HepG2 (cell line): Measurements from ENCODE around the gene KIF2C. TPM values are rescaled to one million over a fixed set of nuclear protein-coding genes. Genes with fewer than 3 reads are reported as not detected.

Experiments
- CBX2 ChIP-seq, 2 experiments: fragments of 200-600 bp in 1 of 2; sonication (generic); formaldehyde crosslinking in 1 of 2; IDR thresholded peaks; 2 replicates each; pipeline versions ENCODE4 v1.7.0 to v1.8.1; 2018 to 2022; ENCODE audit warnings: low read depth in 2 of 2, low read length in 1 of 2, mild to moderate bottlenecking in 1 of 2, missing genetic modification reagents in 1 of 2
- ELF3 ChIP-seq: IDR thresholded peaks from 2 replicates; pipeline ENCODE4 v1.6.1; 2016; ENCODE audit warnings: missing genetic modification reagents, missing compliant biosample characterization
- HDAC2 ChIP-seq: sonication (generic); formaldehyde crosslinking; IDR thresholded peaks from 2 replicates; pipeline ENCODE4 v1.4.0; 2020; ENCODE audit warnings: missing genetic modification reagents
- KMT2B ChIP-seq: IDR thresholded peaks from 2 replicates; pipeline ENCODE4 v1.6.1; 2016; ENCODE audit warnings: missing genetic modification reagents, missing compliant biosample characterization
- MIER2 ChIP-seq: IDR thresholded peaks from 2 replicates; pipeline ENCODE4 v1.6.1; 2016; ENCODE audit warnings: missing biosample characterization, missing genetic modification reagents
- NFE2L1 ChIP-seq: sonication (generic); formaldehyde crosslinking; IDR thresholded peaks from 2 replicates; pipeline ENCODE4 v1.4.0; 2020; ENCODE audit warnings: missing genetic modification reagents, mild to moderate bottlenecking, borderline replicate concordance
- PITX1 ChIP-seq: sonication (generic); formaldehyde crosslinking; IDR thresholded peaks from 2 replicates; pipeline ENCODE4 v1.5.1; 2020; ENCODE audit warnings: mild to moderate bottlenecking, missing genetic modification reagents
- POLR2G ChIP-seq: fragments of 200-400 bp; formaldehyde crosslinking; IDR thresholded peaks from 2 replicates; pipeline ENCODE4 v1.6.1; 2018; ENCODE audit warnings: mild to moderate bottlenecking, low read depth, low read length, moderate library complexity
- RFX5 ChIP-seq: IDR thresholded peaks from 2 replicates; pipeline ENCODE4 v1.6.1; 2011; ENCODE audit warnings: low read depth, low read length, improper control_type of control experiment
- ZNF550 ChIP-seq: sonication (generic); formaldehyde crosslinking; IDR thresholded peaks from 2 replicates; pipeline ENCODE4 v1.4.0; 2020; ENCODE audit warnings: mild to moderate bottlenecking, missing genetic modification reagents, borderline replicate concordance
- ZNF614 ChIP-seq: IDR thresholded peaks from 2 replicates; pipeline ENCODE4 v1.6.1; 2018; ENCODE audit warnings: missing biosample characterization, missing genetic modification reagents, inconsistent platforms, borderline replicate concordance
- ZNF761 ChIP-seq: sonication (generic); formaldehyde crosslinking; conservative IDR thresholded peaks from 2 replicates; pipeline ENCODE4 v1.4.0; 2020; ENCODE audit warnings: mild to moderate bottlenecking, missing genetic modification reagents
- ZNF772 ChIP-seq: sonication (generic); formaldehyde crosslinking; IDR thresholded peaks from 2 replicates; pipeline ENCODE4 v1.5.0; 2020; ENCODE audit warnings: mild to moderate bottlenecking, missing genetic modification reagents
- ZNF775 ChIP-seq: sonication (generic); formaldehyde crosslinking; IDR thresholded peaks from 2 replicates; pipeline ENCODE4 v1.4.0; 2020; ENCODE audit warnings: missing genetic modification reagents, mild to moderate bottlenecking, moderate library complexity, borderline replicate concordance
- ZNF781 ChIP-seq: sonication (generic); formaldehyde crosslinking; IDR thresholded peaks from 2 replicates; pipeline ENCODE4 v1.5.1; 2020; ENCODE audit warnings: borderline replicate concordance, mild to moderate bottlenecking, missing genetic modification reagents; ENCODE audit errors: not compliant biosample characterization
- polyA plus RNA-seq, 8 experiments: library from polyadenylated mRNA; depleted of rRNA in 3 of 8; stranded (reverse) in 7 of 8; unstranded in 1 of 8; fragments of >200 nt; fragmentation: Illumina TruSeq in 4 of 8; extraction: Trizol in 4 of 8; gene quantifications; 2 replicates each; pipeline versions ENCODE4 v1.2.1 to v1.2.3, GENCODE V29; 2011 to 2016; ENCODE audit warnings: low read depth in 4 of 8, missing spikeins in 1 of 8, mixed read lengths in 1 of 8; ENCODE audit not compliant: insufficient read depth in 1 of 8
- total RNA-seq, 5 experiments: library from RNA; depleted of rRNA; stranded (reverse); fragments of >200 nt; fragmentation: Illumina TruSeq; extraction: Trizol; gene quantifications; 2 replicates each; pipeline ENCODE4 v1.2.3, GENCODE V29; 2016; ENCODE audit warnings: low read depth in 1 of 5
- TF ChIP-seq, protein P1 (sequence below): sonication (generic); formaldehyde crosslinking; IDR thresholded peaks from 2 replicates; pipeline ENCODE4 v1.5.0; 2020; ENCODE audit warnings: missing genetic modification reagents
- TF ChIP-seq, protein P2 (sequence below): sonication (generic); formaldehyde crosslinking; IDR thresholded peaks from 2 replicates; pipeline ENCODE4 v1.8.0; 2022; ENCODE audit warnings: missing genetic modification reagents, low read depth, mild to moderate bottlenecking, borderline replicate concordance
- TF ChIP-seq, protein P3 (sequence below), 2 experiments: sonication (generic) in 1 of 2; formaldehyde crosslinking in 1 of 2; IDR thresholded peaks; 2 replicates each; pipeline versions ENCODE4 v1.6.1 to v1.9.0; 2014 to 2022; ENCODE audit warnings: antibody characterized with exemption in 1 of 2, borderline replicate concordance in 1 of 2, inconsistent platforms in 1 of 2, low read depth in 1 of 2, missing genetic modification reagents in 1 of 2
- TF ChIP-seq, protein P4 (sequence below): sonication (generic); formaldehyde crosslinking; IDR thresholded peaks from 2 replicates; pipeline ENCODE4 v1.4.0; 2020; ENCODE audit warnings: missing genetic modification reagents

Gene KIF2C
- total and polyA plus RNA-seq, 2 of the 13 experiments (the other 11 are each of a cell fraction or from before 2014, with no cell fraction given), result 29.7 to 53.7 TPM

DNA sequence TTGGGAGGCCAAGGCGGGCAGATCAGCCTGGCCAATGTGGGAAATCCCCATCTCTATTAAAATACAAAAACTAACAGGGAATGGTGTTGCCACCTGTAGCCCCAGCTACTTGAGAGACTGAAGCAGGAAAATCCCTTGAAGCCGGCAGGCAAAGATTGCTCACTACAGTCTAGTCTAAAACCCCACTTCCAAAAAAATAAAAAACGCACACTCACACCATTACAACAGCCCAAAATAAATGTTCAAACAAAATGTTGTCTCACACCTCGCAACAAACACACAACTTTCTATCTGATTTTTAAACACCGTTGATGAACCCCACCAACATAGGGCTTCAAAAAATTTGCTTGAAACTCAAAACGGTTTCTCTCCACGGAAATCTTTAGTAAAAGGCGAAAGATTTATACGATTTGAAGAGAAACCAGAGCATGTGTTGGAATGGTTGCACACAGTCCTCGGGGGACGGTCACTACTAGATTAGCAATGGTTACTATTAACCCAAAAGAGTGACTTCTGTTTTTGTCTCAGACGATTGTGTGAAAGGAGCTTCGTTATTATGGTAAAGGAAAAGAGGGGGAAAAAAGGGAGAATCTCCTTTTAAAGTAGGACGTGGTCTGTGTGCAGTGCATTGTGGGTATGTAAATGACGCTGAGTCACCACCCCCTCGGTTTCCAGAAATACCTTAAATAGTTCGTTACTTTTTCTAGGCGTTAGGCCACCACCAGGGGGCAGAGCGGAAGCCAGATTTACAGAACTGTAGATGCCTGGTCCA lies 8.7 kb upstream of the KIF2C start, which contains the start of gene RNU5D-1 (continued):
- TF ChIP-seq HDAC2 (CRISPR knock-in tag) (no peak; the same call in 1 of the 2 replicates), ZNF781 (peak; percentile 47), KMT2B (CRISPR knock-in tag) (peak; percentile 71), POLR2G (peak; percentile 100), CBX2 (IDR thresholded peaks at IDR 0.05; ENCODE audit: low read depth, low read length) (no peak), CBX2 (CRISPR knock-in tag; IDR thresholded peaks at IDR 0.05; ENCODE audit: low read depth) (no peak), MIER2 (CRISPR knock-in tag) (peak; percentile 51; the same call in 1 of the 2 replicates), NFE2L1 (no peak), ZNF761 (CRISPR knock-in tag) (no peak), ZNF772 (no peak), ZNF550 (CRISPR knock-in tag) (no peak), RFX5 (no peak), ELF3 (CRISPR knock-in tag) (peak; percentile 37), PITX1 (CRISPR knock-in tag) (no peak), ZNF614 (CRISPR knock-in tag) (peak; percentile 72), ZNF775 (CRISPR knock-in tag) (0 out of 2 replicates have a peak, but pooled peaks have one; percentile 18)
- TF ChIP-seq, protein P1, sequence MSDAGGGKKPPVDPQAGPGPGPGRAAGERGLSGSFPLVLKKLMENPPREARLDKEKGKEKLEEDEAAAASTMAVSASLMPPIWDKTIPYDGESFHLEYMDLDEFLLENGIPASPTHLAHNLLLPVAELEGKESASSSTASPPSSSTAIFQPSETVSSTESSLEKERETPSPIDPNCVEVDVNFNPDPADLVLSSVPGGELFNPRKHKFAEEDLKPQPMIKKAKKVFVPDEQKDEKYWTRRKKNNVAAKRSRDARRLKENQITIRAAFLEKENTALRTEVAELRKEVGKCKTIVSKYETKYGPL (CRISPR knock-in tag), result 0 out of 2 replicates have a peak, but pooled peaks have one; percentile 3
- TF ChIP-seq, protein P2, sequence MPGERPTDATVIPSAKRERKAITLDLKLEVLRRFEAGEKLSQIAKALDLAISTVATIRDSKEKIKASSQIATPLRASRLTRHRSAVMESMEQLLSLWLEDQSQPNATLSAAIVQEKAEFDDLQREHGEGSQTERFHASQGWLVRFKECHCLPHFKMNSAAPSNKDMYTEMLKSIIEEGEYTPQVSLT (CRISPR knock-in tag), result no peak
- TF ChIP-seq, protein P3, sequence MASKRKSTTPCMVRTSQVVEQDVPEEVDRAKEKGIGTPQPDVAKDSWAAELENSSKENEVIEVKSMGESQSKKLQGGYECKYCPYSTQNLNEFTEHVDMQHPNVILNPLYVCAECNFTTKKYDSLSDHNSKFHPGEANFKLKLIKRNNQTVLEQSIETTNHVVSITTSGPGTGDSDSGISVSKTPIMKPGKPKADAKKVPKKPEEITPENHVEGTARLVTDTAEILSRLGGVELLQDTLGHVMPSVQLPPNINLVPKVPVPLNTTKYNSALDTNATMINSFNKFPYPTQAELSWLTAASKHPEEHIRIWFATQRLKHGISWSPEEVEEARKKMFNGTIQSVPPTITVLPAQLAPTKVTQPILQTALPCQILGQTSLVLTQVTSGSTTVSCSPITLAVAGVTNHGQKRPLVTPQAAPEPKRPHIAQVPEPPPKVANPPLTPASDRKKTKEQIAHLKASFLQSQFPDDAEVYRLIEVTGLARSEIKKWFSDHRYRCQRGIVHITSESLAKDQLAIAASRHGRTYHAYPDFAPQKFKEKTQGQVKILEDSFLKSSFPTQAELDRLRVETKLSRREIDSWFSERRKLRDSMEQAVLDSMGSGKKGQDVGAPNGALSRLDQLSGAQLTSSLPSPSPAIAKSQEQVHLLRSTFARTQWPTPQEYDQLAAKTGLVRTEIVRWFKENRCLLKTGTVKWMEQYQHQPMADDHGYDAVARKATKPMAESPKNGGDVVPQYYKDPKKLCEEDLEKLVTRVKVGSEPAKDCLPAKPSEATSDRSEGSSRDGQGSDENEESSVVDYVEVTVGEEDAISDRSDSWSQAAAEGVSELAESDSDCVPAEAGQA (IDR thresholded peaks at IDR 0.05; ENCODE audit: low read depth), result no peak
- TF ChIP-seq, protein P3 (CRISPR knock-in tag; IDR thresholded peaks at IDR 0.05; ENCODE audit: borderline replicate concordance), result no peak
- TF ChIP-seq, protein P4, sequence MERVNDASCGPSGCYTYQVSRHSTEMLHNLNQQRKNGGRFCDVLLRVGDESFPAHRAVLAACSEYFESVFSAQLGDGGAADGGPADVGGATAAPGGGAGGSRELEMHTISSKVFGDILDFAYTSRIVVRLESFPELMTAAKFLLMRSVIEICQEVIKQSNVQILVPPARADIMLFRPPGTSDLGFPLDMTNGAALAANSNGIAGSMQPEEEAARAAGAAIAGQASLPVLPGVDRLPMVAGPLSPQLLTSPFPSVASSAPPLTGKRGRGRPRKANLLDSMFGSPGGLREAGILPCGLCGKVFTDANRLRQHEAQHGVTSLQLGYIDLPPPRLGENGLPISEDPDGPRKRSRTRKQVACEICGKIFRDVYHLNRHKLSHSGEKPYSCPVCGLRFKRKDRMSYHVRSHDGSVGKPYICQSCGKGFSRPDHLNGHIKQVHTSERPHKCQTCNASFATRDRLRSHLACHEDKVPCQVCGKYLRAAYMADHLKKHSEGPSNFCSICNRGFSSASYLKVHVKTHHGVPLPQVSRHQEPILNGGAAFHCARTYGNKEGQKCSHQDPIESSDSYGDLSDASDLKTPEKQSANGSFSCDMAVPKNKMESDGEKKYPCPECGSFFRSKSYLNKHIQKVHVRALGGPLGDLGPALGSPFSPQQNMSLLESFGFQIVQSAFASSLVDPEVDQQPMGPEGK (CRISPR knock-in tag), result peak; percentile 13; the same call in 1 of the 2 replicates
